ENCODE data around the gene DDX56. TPM values are rescaled to one million over a fixed set of nuclear protein-coding genes. Genes with fewer than 3 reads are reported as not detected.

Gene DDX56
- polyA plus RNA-seq, 1 experiment, result 45.9 TPM

DNA sequence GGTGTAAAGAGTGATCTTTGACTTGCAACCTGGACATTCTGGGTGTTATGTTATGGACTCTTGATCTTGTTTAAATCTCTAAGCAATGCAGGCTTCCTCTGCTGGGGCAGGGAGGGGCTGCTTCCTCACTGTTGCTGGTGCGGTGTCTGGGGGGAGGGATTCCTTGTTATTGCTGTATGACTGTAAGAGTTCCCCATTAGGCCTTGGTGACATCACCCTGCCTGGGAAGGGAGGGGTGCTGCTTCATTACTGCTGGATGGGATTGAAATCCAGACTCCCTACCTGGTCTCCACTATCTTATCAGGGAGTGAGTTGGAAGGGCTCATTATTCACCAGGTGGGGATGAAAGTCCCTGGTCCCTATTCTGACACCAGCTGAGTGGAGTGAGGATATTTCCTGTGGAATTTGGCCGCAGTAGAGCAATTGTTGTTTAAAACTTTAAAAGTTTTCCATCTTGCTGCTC, 41.5 kb upstream of the DDX56 start:
- no peak for DNase-seq (ENCODE audit: low read depth, low spot score)
- ChIA-PET POLR2A (no interaction called here), CTCF (interaction anchor here (1.0 kb wide), 1 partner anchor 32 kb away, joined by 6 read pairs; no protein-coding TSS in a partner anchor)
- H3K27ac ChIP-seq (ENCODE audit: low read depth, low read length), result peak overlapping the region; percentile 31
- TF ChIP-seq CTCF (IDR thresholded peaks at IDR 0.05; ENCODE audit: low read depth, low read length), result no peak
- H3K27me3 ChIP-seq (ENCODE audit: control insufficient read depth, insufficient read depth, low read length), result no peaks in the 10 kb centered on the region
- H3K4me3 ChIP-seq (ENCODE audit: low read depth, low read length), result no peak overlapping the region
- no peaks in the 10 kb centered on the region for H3K9me3 ChIP-seq (ENCODE audit: control insufficient read depth, insufficient read depth, low read length)

GRCh38 chr7:44609829-44610228, 36.1 kb upstream of the DDX56 start:
- ChIA-PET CTCF (no interaction called here), POLR2A (interaction anchor here (0.7 kb wide), 1 partner anchor 56 kb away, joined by 4 read pairs; no protein-coding TSS in a partner anchor)
- DNase-seq (ENCODE audit: low read depth, low spot score), result no peak

DNA sequence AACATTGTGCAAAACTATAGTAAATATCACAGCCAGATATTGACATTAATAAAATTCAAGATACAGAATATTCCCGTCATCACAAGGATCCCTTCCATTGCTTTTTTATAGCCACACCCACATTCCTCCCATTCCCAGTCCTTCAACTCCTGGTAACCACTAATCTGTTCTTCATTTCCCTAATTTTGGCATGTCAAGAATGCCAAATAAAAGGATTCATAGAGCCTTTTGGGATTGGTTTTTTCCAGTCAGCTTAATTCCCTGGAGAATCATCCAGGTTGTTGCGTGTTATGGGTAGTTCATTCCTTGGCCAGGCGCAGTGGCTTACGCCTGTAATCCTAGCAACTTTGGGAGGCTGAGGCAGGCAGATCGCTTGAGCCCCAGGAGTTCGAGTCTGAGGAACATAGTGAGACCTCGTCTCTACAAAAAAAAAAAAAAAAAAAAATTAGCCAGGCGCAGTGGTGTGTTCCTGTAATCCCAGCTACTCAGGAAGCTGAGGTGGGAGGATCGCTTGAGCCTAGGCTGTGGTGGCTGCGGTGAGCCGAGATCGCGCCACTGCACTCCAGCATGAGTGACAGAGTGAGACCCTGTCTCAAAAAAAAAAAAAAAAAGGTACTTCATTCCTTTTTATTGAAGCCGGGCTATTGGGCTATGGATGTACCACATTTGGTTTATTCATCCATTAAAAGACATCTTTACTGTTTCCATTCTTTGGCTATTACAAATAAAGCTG, 35.4 kb upstream of the DDX56 start:
- no peaks in the 10 kb centered on the region for H3K9me3 ChIP-seq (ENCODE audit: control insufficient read depth, insufficient read depth, low read length)
- ChIA-PET POLR2A (interaction anchor here (0.7 kb wide), 1 partner anchor 57 kb away, joined by 4 read pairs; no protein-coding TSS in a partner anchor), CTCF (no interaction called here)
- no peak for TF ChIP-seq CTCF (IDR thresholded peaks at IDR 0.05; ENCODE audit: low read depth, low read length)
- no peaks in the 10 kb centered on the region for H3K27me3 ChIP-seq (ENCODE audit: control insufficient read depth, insufficient read depth, low read length)
- no peak for DNase-seq (ENCODE audit: low read depth, low spot score)
- H3K4me3 ChIP-seq (ENCODE audit: low read depth, low read length), result no peak overlapping the region
- H3K27ac ChIP-seq (ENCODE audit: low read depth, low read length), result no peak overlapping the region

More at GRCh38 chr7:44609829-44610228, 36.1 kb upstream of the DDX56 start:
- no peak for TF ChIP-seq CTCF (IDR thresholded peaks at IDR 0.05; ENCODE audit: low read depth, low read length)
- H3K4me3 ChIP-seq (ENCODE audit: low read depth, low read length), result no peak overlapping the region
- H3K27ac ChIP-seq (ENCODE audit: low read depth, low read length), result no peak overlapping the region
- no peaks in the 10 kb centered on the region for H3K27me3 ChIP-seq (ENCODE audit: control insufficient read depth, insufficient read depth, low read length)
- H3K9me3 ChIP-seq (ENCODE audit: control insufficient read depth, insufficient read depth, low read length), result no peaks in the 10 kb centered on the region

GRCh38 chr7:44607141-44608068, 33.7 kb upstream of the DDX56 start:
- no peak for DNase-seq (ENCODE audit: low read depth, low spot score)
- Histone ChIP-seq H3K4me3 (ENCODE audit: low read depth, low read length) (peak overlapping the region; percentile 99), H3K27ac (ENCODE audit: low read depth, low read length) (peak overlapping the region; percentile 61), H3K9me3 (ENCODE audit: control insufficient read depth, insufficient read depth, low read length) (no peaks in the 10 kb centered on the region), H3K27me3 (ENCODE audit: control insufficient read depth, insufficient read depth, low read length) (peaks cover 3% of the 10 kb centered on the region)
- CTCF ChIA-PET, result interaction anchor here (0.6 to 1.6 kb wide), 3 partner anchors 13 to 529 kb away, joined by 4 to 7 read pairs (median 6); no protein-coding TSS in a partner anchor
- TF ChIP-seq CTCF (IDR thresholded peaks at IDR 0.05; ENCODE audit: low read depth, low read length), result no peak
- POLR2A ChIA-PET, result interaction anchor here (0.7 to 1.9 kb wide), 10 partner anchors 24 to 190 kb away, joined by 3 to 8 read pairs (median 5); partner anchors contain the start of genes DDX56 and TMED4

Measured in AG04450 (cell line).